GM12875 (cell line): Measurements from ENCODE around the gene SMIM3.
"Not testable (repeated sequence)": the region's sequence is repeated elsewhere in the genome, so short reads cannot be mapped to it uniquely, and the experiment has no call there.

ENCODE experiments used
- H3K4me3 ChIP-seq: one replicate; pipeline ENCODE4 v1.5.1; 2011; ENCODE audit warnings: low read depth, low read length, control low read depth
- TF ChIP-seq, protein P1 (sequence below): IDR thresholded peaks from 2 replicates; pipeline ENCODE4 v1.5.1; 2011; ENCODE audit warnings: low read depth, mild to moderate bottlenecking, control low read depth, inconsistent platforms, low read length, moderate library complexity, borderline replicate concordance; ENCODE audit not compliant: insufficient read depth

The SMIM3 gene, protein sequence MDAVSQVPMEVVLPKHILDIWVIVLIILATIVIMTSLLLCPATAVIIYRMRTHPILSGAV

DNA sequence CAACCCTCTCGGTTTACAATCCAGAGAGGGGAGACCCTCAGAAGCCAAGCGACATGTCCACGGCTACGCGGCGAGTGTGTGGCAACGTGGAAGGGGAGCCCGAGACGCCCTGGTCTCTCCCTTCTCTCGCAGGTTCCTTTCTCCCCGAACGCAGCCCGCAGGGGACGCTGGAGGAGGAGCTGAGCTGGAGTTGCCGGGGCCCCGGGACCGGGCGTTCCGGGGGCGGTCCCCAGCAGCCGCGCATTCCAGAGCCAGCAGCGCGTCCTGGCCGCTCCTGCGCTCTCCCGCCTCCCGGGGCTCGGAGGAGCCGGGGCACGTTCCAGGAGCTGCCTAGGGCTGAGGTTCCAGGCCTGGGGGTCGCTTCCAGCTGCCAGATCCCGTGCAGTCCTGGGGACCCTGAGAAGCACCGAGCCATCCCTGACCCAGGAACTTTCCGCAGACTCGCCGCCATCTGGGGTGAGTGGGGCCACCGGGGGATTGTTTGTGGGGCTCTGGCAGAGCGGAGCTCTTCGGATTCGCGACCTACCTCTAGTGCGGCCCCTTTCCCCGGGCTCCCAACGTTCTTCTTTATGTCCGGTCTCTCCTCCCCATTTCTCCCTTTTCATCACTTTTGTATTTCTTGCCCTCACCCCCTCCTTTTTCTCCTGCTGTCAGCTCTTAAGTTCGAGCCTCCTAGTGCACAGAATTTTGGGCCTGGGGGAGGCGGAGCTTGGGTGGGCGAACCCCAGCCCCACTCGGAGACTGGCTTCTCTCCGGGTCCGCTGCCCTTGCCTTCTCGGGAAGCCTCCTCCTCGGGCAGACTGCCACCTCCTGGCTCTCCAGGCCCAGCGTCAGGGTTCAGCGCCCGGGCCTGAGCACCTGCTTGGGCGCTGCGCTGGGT, at the start of gene SMIM3:
SMIM3 (plus strand) TSS at position 241 of the 880 bp plus-strand sequence. CDS start 16,684 bp downstream, outside the sequence.
- peak within 1 kb of the TSS; percentile 88 for H3K4me3 ChIP-seq
- TF ChIP-seq, protein P1, sequence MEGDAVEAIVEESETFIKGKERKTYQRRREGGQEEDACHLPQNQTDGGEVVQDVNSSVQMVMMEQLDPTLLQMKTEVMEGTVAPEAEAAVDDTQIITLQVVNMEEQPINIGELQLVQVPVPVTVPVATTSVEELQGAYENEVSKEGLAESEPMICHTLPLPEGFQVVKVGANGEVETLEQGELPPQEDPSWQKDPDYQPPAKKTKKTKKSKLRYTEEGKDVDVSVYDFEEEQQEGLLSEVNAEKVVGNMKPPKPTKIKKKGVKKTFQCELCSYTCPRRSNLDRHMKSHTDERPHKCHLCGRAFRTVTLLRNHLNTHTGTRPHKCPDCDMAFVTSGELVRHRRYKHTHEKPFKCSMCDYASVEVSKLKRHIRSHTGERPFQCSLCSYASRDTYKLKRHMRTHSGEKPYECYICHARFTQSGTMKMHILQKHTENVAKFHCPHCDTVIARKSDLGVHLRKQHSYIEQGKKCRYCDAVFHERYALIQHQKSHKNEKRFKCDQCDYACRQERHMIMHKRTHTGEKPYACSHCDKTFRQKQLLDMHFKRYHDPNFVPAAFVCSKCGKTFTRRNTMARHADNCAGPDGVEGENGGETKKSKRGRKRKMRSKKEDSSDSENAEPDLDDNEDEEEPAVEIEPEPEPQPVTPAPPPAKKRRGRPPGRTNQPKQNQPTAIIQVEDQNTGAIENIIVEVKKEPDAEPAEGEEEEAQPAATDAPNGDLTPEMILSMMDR: peak; percentile 49; the same call in 1 of the 2 replicates

DNA sequence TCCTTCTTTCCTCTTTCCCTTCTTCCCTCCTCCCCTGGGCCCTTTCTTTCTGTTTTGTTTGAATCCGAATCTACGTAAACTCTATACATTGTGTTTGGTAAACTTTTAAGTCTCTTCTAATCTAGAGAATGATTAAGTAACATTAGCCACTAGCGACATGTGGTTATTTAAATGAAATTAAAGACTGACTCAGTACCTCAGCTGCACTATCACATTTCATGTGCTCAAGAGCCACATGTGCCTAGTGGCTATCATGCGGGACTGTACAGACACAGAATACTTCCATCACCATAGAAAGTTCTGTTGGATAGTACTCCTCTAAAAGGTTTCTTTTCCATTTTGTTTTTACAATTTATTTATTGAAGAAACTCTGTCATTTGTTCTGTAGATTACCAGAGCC, 48.7 kb upstream of the SMIM3 start:
- TF ChIP-seq, protein P1: no peak
- no peak overlapping the region for H3K4me3 ChIP-seq

DNA sequence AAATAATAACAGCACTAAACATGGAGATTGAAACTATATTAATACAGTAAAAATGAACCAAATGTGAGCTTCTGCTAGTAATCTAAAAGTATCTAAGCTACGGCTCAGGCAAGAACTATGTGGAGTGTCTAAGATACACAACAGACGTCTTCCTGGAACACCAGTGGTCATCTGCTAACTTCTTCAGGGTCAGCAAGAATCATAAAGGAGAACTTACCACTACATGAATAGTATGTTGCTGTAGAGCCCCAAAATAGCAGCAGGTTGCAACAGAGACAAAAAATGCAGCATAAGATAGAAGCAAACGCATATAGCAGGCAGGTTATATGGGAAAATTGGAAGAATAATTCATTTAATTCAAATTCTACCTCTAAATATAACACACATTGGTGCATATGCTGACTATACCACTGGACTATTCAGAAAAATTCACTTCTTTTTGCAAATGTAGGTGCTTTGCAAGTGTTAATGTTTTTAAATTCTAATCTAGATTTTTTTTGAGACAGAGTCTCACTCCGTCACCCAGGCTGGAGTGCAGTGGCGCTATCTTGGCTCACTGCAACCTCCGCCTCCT, 46.8 kb upstream of the SMIM3 start:
- H3K4me3 ChIP-seq: no peak overlapping the region

DNA sequence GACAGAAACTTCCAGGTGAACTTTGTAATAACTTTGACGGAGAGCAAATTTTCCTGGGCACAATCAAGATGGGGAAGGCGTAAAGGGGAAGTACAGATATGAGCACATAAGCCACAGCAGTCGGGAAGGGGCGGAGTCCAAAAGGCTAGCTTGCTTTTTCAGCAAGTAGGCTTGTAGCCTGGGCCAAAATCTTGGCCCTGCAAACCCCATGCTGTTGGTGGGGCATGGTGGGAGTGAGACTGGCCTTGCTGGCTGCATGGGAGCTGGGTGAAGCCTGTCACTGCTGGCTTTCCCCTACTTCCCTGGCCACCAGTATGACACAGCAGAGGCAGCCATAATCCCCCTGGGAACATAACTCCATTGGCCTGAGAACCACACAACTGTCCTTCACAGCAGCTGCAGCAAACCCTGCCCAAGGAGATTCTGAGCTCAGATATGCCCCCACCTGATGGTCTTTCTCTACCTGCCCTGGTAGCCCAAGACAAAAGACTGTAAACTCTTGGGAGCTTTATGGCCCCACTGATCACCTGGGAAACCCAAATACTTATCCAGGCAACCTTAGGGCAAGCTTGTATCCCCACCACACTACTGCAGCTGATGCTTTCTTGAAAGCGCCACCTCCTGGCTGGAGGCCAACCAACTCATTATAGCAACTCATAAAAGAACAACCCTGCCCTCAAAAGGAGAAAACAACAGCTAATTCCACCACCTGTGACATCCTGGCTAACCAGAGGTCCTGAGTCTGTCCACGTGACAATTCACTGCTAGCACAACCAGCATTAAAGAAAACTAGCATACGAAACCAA, 43.8 kb upstream of the SMIM3 start:
- TF ChIP-seq, protein P1: peak; percentile 23; the same call in 1 of the 2 replicates
- H3K4me3 ChIP-seq: no peak overlapping the region

More for the DNA sequence above, 46.8 kb upstream of the SMIM3 start:
- TF ChIP-seq, protein P1: no peak

DNA sequence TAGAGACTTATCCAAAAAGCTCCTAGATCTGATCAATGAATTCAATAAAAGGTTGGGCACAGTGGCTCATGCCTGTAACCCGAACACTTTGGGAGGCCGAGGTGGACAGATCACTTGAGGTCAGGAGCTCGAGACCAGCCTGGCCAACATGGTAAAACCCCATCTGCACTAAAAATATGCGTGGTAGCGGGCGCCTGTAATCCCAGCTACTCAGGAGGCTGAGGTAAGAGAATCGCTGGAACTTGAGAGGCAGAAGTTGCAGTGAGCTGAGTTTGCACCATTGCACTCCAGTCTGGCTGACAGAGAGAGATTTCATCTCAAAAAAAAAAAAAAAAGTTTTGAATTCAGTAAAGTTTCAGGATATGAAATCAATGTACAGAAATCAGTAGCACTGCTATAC, 39.7 kb upstream of the SMIM3 start:
- H3K4me3 ChIP-seq: no peak overlapping the region
- TF ChIP-seq, protein P1: no peak

DNA sequence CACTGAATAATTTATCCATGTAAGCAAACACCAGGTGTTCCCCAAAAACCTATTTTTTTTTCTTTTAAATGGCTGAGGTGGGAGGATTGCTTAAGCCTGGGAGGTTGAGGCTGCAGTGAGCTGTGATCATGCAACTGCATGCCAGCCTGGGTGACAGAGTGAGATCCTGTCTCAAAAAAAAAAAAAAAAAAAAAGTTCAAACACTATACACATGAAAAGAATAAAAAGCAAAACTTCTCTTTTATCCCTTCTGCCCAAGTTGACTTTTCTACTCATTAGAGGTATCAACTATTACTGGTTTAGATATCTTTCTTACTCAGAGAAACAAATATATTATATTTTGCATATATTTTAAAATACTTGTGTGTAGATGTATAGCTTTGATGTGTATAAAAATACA, 37.6 kb upstream of the SMIM3 start:
- TF ChIP-seq, protein P1: no peak
- H3K4me3 ChIP-seq: no peak overlapping the region

DNA sequence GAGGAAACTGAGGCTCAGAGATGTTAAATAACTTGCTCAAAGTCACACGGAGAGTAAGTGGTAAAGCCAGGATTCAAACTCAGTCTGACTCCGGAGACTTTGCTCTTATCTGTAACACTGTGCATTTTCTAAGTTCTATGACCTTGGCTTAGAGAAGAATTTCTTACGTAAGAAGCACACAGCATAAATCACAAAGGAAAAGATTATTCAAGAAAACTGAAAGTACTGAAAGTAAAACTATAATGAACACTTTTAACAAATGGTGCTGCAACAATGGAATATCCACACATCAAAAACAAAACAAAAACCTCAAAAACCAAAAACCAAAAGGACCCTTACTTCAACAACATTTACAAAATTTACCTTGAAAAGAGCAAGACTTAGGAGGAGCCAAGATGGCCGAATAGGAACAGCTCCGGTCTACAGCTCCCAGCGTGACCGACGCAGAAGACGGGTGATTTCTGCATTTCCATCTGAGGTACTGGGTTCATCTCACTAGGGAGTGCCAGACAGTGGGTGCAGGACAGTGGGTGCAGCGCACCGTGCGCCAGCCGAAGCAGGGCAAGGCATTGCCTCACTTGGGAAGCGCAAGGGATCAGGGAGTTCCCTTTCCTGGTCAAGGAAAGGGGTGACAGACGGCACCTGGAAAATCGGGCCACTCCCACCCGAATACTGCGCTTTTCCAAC, 36.0 kb upstream of the SMIM3 start:
- not testable (repeated sequence) for H3K4me3 ChIP-seq

DNA sequence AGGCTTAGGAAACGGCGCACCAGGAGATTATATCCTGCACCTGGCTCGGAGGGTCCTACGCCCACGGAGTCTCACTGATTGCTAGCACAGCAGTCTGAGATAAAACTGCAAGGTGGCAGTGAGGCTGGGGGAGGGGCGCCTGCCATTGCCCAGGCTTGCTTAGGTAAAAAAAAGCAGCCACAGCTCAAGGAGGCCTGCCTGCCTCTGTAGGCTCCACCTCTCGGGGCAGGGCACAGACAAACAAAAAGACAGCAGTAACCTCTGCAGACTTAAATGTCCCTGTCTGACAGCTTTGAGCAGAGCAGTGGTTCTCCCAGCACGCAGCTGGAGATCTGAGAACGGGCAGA, 35.4 kb upstream of the SMIM3 start:
- not testable (repeated sequence) for H3K4me3 ChIP-seq
